Middle frontal gyrus (tissue), 1 donor: ENCODE data around the gene KRTAP29-1.

ENCODE experiments used
- DNase-seq: peaks from one replicate; pipeline ENCODE4 v3.0.0-alpha.2; 2015; ENCODE audit warnings: low spot score; ENCODE audit errors: extremely low spot score

KRTAP29-1 gene

GRCh38 chr17:41328207-41328606 lies 25.6 kb upstream of the KRTAP29-1 start:
- no peak for DNase-seq

DNA sequence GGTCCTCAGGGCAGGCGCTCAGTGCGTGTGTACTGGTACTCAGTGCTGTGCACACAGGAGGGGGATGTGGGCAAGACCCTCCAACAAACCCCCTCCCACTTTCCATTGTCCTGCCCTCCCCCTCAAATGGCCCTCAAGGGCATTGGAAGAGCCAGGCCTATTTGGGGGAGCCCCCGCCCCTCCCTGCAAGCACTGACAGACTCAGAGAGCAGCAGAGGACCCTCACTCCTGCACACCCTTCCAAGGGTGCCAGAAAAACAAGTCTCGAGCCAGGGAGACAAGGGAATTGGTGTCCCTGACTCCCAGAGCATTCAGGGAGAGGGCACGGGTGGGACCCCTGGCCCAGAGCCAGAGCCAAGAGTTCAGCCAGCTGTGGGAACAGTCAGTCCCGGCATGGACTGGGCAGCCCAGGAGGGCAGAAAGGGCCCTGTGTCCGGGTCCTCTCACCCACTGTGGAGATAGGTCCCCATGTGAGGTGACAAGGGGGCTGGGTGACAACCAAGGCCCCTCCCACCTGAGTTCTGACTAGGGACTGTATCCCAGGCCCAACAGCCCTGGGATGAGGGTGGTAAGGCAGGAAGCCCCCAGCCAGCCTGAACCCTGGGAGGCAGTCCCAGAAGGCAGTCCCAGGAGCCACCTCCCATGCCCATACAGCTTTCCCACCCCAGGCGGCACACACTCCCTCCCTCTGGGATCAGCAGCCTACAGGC lies 24.9 kb upstream of the KRTAP29-1 start:
- no peak for DNase-seq

DNA sequence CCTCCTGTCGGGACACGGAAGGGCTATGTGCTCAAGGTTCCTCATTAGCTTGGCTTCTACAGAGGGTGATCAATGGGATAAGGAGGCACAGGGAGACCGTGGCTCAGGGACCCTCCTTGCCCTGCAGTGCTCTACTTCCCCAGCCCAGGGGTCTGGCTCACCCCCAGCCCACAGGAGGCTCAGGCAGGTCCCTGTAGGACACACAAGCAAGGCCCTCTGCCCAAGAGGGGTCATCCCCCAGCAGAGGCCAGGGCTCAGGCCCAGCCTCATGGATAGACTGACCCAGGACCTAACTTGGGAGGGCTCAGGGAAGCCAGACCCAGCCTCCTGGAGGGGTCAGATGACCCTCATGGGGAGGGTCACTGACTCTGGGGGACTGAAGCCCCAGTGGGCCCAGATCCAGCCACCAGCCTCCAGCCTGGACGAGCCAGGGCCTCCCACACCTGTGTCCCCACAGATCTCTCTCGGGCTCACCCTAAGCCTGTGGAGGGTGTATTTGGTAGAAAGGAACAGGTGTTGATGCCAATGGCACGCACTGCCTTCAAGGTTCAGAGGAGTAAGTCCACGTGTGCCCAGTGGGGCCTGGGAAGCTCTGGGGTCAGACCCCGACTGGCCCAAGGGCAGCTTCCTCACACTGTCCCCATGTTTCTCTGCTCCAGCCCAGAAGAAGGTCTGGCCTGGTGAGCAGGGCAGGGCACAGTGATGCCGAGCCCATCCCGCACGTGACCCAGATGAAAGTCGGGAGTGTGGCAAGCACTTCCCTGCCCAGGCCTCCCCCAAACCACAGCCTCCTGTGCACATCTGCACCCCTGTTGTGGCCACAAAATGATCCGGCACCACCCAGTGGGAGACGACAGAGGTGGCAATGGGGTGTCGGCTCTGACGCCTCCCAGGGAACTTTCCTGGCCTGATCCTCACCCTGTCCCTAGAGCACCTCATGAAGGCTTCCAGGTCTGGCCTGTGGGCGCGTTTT lies 23.8 kb upstream of the KRTAP29-1 start:
- no peak for DNase-seq

DNA sequence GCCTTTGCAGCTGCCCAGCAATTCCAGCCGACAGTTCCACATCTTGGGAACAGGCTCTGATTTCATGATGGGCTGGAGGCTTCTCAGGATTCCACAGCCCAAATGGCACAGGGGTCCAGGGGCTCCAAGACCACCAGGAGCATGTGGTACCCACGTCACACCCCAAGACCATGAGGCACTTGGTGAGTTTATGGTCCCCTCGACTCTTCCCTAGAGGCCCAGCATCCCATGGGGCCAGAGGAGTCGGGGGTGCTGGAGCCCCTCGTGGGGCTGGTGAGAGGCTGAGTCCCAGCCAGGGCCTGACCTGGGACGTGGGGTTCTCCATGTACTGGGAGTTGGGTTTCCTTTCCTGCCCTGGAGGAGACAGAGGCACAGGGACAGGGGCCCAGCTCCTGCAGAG lies 23.0 kb upstream of the KRTAP29-1 start:
- DNase-seq: no peak

DNA sequence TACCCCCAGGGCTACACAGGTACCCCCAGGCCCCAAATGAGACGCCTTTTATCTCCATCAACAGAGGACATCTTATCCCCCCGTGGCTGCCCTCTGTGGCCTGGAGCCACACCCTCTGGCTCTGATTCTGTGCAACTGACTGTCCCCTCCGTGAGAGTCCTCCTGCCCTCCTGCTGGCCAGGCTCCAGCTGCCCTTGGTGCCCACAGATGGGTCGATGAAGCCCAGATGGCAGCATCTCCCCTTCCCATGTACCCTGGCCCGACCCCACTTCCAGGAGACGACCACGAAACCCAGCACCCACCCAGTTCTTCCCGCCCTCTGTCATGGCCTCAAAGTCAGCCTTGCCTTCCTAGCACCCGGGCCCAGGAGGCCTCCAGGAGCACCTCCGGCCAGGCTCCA lies 22.5 kb upstream of the KRTAP29-1 start:
- DNase-seq: no peak

GRCh38 chr17:41324180-41325075 lies 21.8 kb upstream of the KRTAP29-1 start:
- DNase-seq: no peak

- DNase-seq: no peak
Measured at GRCh38 chr17:41322903-41323895, 20.5 kb upstream of the KRTAP29-1 start.

GRCh38 chr17:41322094-41322902 lies 19.6 kb upstream of the KRTAP29-1 start:
- DNase-seq: no peak

- DNase-seq: no peak
Measured at GRCh38 chr17:41318231-41318630, 15.6 kb upstream of the KRTAP29-1 start.

DNA sequence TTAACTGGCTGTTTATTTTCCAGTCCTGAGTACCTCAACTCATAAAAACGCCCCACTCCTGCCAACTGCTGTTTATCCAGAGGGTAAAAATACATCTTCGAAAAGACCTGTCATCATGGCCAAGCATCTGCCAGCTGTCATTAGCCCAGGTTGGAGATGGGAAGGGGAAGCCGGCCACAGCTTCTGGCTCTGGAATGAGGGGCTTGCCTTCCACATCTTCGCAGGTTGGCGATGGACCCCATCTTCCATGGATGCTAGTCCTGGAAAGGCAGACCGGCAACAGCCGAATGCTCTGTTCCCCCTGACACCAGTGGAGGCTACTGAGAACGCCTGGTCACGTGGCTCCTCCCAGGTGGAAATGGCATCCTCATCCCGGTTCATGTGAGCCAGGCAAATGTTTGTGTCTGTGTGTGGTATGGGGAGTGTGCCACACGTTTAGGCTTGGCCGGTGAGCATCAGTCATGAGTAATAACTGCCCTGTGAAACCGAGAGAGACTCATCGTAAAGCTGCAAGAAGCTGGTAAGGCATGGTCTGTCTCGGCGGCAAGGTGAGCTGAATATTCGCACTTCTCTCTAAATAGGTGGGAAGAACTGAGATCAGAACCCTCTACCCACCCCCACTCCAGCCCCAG lies 13.3 kb upstream of the KRTAP29-1 start:
- DNase-seq: no peak

DNA sequence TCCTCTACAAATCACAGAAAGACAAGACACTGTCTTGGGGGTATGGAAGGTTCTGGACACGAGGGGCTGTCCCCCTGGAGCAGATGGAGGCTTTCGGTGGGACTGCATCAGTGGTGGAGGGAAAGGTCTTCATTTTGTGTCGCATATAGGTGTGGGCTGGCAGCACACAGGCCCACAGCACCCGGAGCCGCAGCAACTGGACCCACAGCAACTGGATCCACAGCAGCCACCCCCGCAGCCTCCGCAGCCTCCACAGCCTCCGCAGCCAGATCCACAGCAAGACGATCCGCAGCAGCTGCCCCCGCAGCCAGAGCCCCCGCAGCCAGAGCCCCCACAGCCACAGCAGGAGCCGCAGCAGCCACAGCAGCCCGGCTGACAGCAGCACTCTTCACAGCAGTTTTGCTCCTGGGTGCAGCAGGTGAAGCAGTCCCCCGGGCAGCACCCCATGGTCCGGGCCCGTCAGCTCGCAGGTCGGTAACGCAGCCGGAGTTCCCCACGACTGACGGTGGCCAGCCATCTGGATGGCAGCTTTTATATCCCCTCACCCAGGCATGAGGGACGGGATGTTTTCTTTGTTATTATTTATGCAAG lies 12.6 kb upstream of the KRTAP29-1 start, which contains the start of gene KRTAP17-1:
Gene KRTAP17-1, minus strand, starts transcription at position 507 of the 591 bp plus-strand sequence. Its CDS starts 60 bp downstream, at position 447.
- no peak for DNase-seq

GRCh38 chr17:41311111-41311510 lies 8.5 kb upstream of the KRTAP29-1 start:
- DNase-seq: no peak

DNA sequence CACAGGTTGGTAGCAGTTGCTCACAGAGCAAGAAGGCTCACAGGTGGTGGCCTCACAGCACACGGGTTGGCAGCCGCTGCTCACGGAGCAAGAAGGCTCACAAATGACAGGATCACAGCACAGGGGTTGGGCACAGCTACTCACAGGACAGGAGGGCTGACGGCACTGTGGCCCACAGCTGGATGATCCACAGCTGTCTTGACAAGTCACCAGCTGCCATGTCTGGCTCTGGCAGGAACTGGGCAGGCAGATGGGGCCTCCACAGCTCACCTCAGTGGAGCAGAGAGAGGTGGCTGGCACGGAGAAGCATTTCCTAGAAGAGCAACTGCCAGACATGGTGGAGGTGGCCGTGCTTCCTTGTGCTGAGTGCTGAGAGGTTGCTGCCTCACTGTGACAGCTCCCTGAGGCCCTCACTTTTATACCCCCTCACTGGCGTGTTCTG lies 6.3 kb upstream of the KRTAP29-1 start, which contains the start of gene KRTAP16-1:
Gene KRTAP16-1, minus strand, starts transcription at position 392 of the 442 bp plus-strand sequence. Its CDS starts 56 bp downstream, at position 336.
- DNase-seq: no peak

GRCh38 chr17:41308251-41308917 lies 5.7 kb upstream of the KRTAP29-1 start:
- peak; percentile 6 for DNase-seq

DNA sequence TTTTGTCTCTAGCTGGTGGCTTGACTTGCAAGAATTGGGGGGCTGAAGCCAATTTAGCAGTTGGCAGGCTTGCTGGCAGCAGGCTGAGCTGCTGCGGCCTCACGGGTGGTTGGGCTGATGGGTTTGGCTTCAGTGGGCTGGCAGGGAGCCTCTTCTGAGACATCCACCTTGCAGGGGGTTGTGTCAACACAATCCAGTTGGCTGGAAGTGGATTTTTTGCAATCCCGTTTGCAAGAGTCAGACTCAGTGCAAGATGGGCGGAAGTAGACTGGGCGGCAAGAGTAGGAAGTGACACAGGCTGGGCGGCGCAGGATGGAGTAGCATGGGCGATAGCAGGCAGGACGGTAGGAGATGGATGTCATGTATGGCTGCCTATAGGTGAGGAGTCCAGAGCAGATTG lies 5.0 kb upstream of the KRTAP29-1 start:
- no peak for DNase-seq

GRCh38 chr17:41304091-41304490 lies 1.4 kb upstream of the KRTAP29-1 start:
- DNase-seq: no peak

DNA sequence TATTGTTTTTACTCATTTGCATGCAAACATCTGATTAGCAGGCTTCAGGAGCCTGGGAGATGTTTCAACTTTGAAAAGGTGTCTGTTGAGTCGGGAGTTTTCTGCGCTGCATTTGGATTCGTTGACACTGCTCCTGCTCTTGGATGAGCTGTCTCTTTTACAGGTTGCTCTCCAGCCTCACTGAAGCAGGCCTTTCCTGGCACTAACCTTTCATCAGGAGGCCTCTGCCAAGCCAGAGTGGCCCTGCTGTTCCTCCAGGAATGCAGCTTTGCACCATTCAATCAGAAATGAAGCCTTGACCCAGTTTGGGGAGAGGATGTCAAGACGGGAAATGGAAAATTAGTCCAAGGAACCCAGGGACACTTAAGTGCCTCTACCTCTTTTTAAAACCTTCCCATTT lies 330 bp upstream of the KRTAP29-1 start:
- DNase-seq: no peak
